ENCODE measurements around the gene TBC1D22A. TPM values are rescaled to one million over a fixed set of nuclear protein-coding genes. Genes with fewer than 3 reads are reported as not detected.

The TBC1D22A gene
- total and polyA plus RNA-seq, 2 experiments from 2014 or later: 9.6 to 13.3 TPM

DNA sequence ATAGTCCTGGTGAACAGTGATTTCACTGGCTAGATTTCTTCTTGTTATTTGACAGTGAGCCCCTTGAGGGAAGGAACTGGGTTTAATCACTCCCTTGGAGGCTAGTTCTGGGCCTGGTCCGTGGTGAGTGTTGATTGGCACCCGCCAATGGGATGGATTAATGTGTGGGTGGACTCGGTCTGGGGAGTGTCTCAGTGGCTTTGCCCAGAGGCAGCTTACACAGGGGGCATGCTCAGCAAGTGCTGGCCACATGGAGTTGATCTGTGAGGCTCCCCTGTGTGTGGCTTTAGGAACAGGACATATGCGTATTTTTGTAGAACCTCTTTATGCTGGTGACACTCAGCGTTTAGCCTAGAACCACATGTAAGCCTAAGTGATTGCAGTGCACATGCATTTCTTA is 106.9 kb downstream of the TBC1D22A start:
- H3K9me2 ChIP-seq (ENCODE audit: insufficient read depth): no peaks in the 10 kb centered on the region; the same call in 1 of the 2 replicates
- no peak overlapping the region for H3K27ac ChIP-seq (ENCODE audit: low read depth)
- H3K4me1 ChIP-seq (ENCODE audit: insufficient read depth): peaks cover 5% of the 10 kb centered on the region; the same call in 1 of the 2 replicates
- ATAC-seq (no peak), DNase-seq (ENCODE audit: low spot score) (no peak)
- H3K9me3 Mint-ChIP-seq: peaks cover 16% of the 10 kb centered on the region
- H3K27me3 Mint-ChIP-seq (ENCODE audit: insufficient read depth, low read depth, poor library complexity): no peaks in the 10 kb centered on the region
- H3K36me3 Mint-ChIP-seq (ENCODE audit: low read depth): peaks cover 41% of the 10 kb centered on the region
- H2AFZ ChIP-seq: no peak overlapping the region
- H4K20me1 ChIP-seq (replicated peaks; ENCODE audit: insufficient read depth): 0 out of 2 replicates have a peak, but pooled peaks cover 3% of the 10 kb centered on the region
- H3K27me3 ChIP-seq (ENCODE audit: insufficient read depth): no peaks in the 10 kb centered on the region
- no peak overlapping the region for H3K4me3 ChIP-seq
- no peak overlapping the region for H3K4me3 Mint-ChIP-seq
- H3K4me1 Mint-ChIP-seq: peaks cover 20% of the 10 kb centered on the region
- no peaks in the 10 kb centered on the region for H3K36me3 ChIP-seq (ENCODE audit: insufficient read depth)
- H3K79me2 ChIP-seq (replicated peaks; ENCODE audit: insufficient read depth): 0 out of 2 replicates have a peak, but pooled peaks cover 3% of the 10 kb centered on the region
- H3K27ac Mint-ChIP-seq: no peak overlapping the region; the same call in 1 of the 2 replicates
- no peaks in the 10 kb centered on the region for H3F3A ChIP-seq (replicated peaks; ENCODE audit: low read depth)
- no peak for TF ChIP-seq ZNF114 (CRISPR knock-in tag; IDR thresholded peaks at IDR 0.05)
- H3K4me2 ChIP-seq: no peak overlapping the region

DNA sequence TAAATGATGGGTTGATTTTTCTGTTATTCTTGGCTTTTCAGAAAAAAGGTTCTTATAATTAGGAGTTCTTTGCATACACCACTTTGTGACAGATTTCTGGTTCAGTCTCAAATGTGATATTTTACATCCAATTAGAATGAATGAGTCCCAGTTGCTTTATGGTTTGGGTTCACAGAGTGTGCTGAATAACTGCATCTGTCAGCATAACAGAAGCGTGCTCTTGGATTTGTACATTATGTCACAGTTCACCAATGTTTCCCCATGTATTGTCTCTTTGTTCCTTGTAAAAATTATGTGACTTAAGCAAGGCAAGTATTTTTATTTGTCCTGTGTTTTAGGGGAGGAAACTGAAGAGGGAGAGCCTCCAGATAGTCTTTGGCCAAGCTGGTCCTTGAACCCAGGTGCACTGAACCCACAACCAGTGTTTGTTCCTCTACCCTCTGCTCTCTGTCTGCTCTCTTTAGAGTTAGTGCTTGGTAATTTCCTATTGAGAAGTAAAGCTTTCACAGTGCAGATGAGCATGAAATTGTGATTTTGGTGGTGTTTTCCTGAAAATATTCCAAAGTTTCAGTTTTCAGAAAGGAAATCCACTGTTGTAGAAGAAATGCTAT is 107.5 kb downstream of the TBC1D22A start:
- peaks cover 20% of the 10 kb centered on the region for H3K4me1 Mint-ChIP-seq
- H3K4me2 ChIP-seq: no peak overlapping the region
- DNase-seq (ENCODE audit: low spot score) (no peak), ATAC-seq (no peak)
- H3K27me3 ChIP-seq (ENCODE audit: insufficient read depth): no peaks in the 10 kb centered on the region
- no peaks in the 10 kb centered on the region; the same call in 1 of the 2 replicates for H3K9me2 ChIP-seq (ENCODE audit: insufficient read depth)
- H3K4me3 Mint-ChIP-seq: no peak overlapping the region
- TF ChIP-seq POLR2AphosphoS5 (IDR thresholded peaks at IDR 0.05; ENCODE audit: low read depth) (no peak), EZH2phosphoT487 (IDR thresholded peaks at IDR 0.05; ENCODE audit: unreplicated experiment) (no peak), NANOG (IDR thresholded peaks at IDR 0.05; ENCODE audit: borderline replicate concordance) (no peak), ZNF331 (CRISPR knock-in tag; IDR thresholded peaks at IDR 0.05; ENCODE audit: low read depth) (no peak), EZH2 (IDR thresholded peaks at IDR 0.05; ENCODE audit: low read depth, unreplicated experiment) (no peak), ZNF114 (CRISPR knock-in tag; IDR thresholded peaks at IDR 0.05) (no peak), JUNB (IDR thresholded peaks at IDR 0.05; ENCODE audit: unreplicated experiment) (no peak), STAT1 (IDR thresholded peaks at IDR 0.05; ENCODE audit: unreplicated experiment) (no peak)
- TF ChIP-seq, protein P1, sequence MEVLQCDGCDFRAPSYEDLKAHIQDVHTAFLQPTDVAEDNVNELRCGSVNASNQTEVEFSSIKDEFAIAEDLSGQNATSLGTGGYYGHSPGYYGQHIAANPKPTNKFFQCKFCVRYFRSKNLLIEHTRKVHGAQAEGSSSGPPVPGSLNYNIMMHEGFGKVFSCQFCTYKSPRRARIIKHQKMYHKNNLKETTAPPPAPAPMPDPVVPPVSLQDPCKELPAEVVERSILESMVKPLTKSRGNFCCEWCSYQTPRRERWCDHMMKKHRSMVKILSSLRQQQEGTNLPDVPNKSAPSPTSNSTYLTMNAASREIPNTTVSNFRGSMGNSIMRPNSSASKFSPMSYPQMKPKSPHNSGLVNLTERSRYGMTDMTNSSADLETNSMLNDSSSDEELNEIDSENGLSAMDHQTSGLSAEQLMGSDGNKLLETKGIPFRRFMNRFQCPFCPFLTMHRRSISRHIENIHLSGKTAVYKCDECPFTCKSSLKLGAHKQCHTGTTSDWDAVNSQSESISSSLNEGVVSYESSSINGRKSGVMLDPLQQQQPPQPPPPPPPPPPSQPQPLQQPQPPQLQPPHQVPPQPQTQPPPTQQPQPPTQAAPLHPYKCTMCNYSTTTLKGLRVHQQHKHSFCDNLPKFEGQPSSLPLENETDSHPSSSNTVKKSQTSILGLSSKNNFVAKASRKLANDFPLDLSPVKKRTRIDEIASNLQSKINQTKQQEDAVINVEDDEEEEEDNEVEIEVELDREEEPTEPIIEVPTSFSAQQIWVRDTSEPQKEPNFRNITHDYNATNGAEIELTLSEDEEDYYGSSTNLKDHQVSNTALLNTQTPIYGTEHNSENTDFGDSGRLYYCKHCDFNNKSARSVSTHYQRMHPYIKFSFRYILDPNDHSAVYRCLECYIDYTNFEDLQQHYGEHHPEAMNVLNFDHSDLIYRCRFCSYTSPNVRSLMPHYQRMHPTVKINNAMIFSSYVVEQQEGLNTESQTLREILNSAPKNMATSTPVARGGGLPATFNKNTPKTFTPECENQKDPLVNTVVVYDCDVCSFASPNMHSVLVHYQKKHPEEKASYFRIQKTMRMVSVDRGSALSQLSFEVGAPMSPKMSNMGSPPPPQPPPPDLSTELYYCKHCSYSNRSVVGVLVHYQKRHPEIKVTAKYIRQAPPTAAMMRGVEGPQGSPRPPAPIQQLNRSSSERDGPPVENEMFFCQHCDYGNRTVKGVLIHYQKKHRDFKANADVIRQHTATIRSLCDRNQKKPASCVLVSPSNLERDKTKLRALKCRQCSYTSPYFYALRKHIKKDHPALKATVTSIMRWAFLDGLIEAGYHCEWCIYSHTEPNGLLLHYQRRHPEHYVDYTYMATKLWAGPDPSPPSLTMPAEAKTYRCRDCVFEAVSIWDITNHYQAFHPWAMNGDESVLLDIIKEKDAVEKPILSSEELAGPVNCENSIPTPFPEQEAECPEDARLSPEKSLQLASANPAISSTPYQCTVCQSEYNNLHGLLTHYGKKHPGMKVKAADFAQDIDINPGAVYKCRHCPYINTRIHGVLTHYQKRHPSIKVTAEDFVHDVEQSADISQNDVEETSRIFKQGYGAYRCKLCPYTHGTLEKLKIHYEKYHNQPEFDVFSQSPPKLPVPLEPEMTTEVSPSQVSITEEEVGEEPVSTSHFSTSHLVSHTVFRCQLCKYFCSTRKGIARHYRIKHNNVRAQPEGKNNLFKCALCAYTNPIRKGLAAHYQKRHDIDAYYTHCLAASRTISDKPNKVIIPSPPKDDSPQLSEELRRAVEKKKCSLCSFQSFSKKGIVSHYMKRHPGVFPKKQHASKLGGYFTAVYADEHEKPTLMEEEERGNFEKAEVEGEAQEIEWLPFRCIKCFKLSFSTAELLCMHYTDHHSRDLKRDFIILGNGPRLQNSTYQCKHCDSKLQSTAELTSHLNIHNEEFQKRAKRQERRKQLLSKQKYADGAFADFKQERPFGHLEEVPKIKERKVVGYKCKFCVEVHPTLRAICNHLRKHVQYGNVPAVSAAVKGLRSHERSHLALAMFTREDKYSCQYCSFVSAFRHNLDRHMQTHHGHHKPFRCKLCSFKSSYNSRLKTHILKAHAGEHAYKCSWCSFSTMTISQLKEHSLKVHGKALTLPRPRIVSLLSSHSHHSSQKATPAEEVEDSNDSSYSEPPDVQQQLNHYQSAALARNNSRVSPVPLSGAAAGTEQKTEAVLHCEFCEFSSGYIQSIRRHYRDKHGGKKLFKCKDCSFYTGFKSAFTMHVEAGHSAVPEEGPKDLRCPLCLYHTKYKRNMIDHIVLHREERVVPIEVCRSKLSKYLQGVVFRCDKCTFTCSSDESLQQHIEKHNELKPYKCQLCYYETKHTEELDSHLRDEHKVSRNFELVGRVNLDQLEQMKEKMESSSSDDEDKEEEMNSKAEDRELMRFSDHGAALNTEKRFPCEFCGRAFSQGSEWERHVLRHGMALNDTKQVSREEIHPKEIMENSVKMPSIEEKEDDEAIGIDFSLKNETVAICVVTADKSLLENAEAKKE (CRISPR knock-in tag; IDR thresholded peaks at IDR 0.05): no peak
- H3K27ac Mint-ChIP-seq: no peak overlapping the region
- H3F3A ChIP-seq (replicated peaks; ENCODE audit: low read depth): no peaks in the 10 kb centered on the region
- H3K27ac ChIP-seq (ENCODE audit: low read depth): no peak overlapping the region
- peaks cover 5% of the 10 kb centered on the region; the same call in 1 of the 2 replicates for H3K4me1 ChIP-seq (ENCODE audit: insufficient read depth)
- H3K79me2 ChIP-seq (replicated peaks; ENCODE audit: insufficient read depth): 0 out of 2 replicates have a peak, but pooled peaks cover 3% of the 10 kb centered on the region
- H3K9me3 Mint-ChIP-seq: peaks cover 16% of the 10 kb centered on the region
- peaks cover 41% of the 10 kb centered on the region for H3K36me3 Mint-ChIP-seq (ENCODE audit: low read depth)
- 0 out of 2 replicates have a peak, but pooled peaks cover 3% of the 10 kb centered on the region for H4K20me1 ChIP-seq (replicated peaks; ENCODE audit: insufficient read depth)
- no peaks in the 10 kb centered on the region for H3K27me3 Mint-ChIP-seq (ENCODE audit: insufficient read depth, low read depth, poor library complexity)
- no peaks in the 10 kb centered on the region for H3K36me3 ChIP-seq (ENCODE audit: insufficient read depth)
- H3K4me3 ChIP-seq: no peak overlapping the region
- H2AFZ ChIP-seq: no peak overlapping the region
